Right ventricle myocardium superior (tissue), 1 donor: ENCODE results near the gene FSCB. TPM values are rescaled to one million over a fixed set of nuclear protein-coding genes. Genes with fewer than 3 reads are reported as not detected.
"Not testable (repeated sequence)": the region's sequence is repeated elsewhere in the genome, so short reads cannot be mapped to it uniquely, and the experiment has no call there.

Source experiments
- ATAC-seq: fragments of 200-7000 bp; cut with Tn5 transposase; one replicate; pipeline ENCODE4 v1.9.1; 2020; ENCODE audit warnings: mild to moderate bottlenecking; ENCODE audit not compliant: poor library complexity
- DNase-seq: peaks from one replicate; pipeline ENCODE4 v3.0.0-alpha.2; 2020
- intact Hi-C: fragments of 100-400 bp; cut with DNase I; formaldehyde crosslinking; loops from one replicate; pipeline ENCODE4 v1.11.2; 2022
- long read RNA-seq: library from polyadenylated mRNA; unstranded; transcript quantifications from one replicate; pipeline ENCODE4 v2.0.0, GENCODE V29; 2021
- total RNA-seq: library from RNA; stranded (reverse); fragmentation: NEBNext Ultra II Directional; extraction: Animal tissue kit (Norgen Biotek cat#: 25700); gene quantifications from one replicate; pipeline ENCODE4 v1.2.1, GENCODE V29; 2021
- donor health status: DM: no; HTN: yes; CAD: no; lungs with severe emphysema.

The FSCB gene, protein sequence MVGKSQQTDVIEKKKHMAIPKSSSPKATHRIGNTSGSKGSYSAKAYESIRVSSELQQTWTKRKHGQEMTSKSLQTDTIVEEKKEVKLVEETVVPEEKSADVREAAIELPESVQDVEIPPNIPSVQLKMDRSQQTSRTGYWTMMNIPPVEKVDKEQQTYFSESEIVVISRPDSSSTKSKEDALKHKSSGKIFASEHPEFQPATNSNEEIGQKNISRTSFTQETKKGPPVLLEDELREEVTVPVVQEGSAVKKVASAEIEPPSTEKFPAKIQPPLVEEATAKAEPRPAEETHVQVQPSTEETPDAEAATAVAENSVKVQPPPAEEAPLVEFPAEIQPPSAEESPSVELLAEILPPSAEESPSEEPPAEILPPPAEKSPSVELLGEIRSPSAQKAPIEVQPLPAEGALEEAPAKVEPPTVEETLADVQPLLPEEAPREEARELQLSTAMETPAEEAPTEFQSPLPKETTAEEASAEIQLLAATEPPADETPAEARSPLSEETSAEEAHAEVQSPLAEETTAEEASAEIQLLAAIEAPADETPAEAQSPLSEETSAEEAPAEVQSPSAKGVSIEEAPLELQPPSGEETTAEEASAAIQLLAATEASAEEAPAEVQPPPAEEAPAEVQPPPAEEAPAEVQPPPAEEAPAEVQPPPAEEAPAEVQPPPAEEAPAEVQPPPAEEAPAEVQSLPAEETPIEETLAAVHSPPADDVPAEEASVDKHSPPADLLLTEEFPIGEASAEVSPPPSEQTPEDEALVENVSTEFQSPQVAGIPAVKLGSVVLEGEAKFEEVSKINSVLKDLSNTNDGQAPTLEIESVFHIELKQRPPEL
- not detected for total RNA-seq
- long read RNA-seq: 0 reads

DNA sequence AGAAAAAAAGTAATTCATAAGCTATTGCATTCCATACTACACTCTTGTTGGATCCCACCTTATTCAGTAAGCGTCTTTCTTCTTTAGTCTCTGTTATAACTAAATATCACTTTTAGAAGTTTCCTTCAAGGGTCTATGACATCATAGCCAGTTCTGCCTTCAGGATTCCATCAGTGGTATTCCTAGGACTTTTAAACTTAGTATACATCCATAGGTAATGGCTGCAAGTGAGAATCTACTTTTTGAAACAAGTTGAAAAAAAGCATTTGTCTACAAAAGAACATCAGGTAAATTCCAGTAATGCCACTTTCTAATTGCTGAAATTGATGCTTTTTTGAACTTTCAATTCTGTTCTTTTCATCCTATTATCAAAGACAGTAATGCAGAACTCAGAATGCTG is at the start of gene FSCB:
Gene FSCB, minus strand, starts transcription at position 101 of the 400 bp plus-strand sequence. CDS start 296 bp downstream, outside the sequence.
- no peak for DNase-seq
- intact Hi-C loops: no loop called here
- ATAC-seq: no peak

DNA sequence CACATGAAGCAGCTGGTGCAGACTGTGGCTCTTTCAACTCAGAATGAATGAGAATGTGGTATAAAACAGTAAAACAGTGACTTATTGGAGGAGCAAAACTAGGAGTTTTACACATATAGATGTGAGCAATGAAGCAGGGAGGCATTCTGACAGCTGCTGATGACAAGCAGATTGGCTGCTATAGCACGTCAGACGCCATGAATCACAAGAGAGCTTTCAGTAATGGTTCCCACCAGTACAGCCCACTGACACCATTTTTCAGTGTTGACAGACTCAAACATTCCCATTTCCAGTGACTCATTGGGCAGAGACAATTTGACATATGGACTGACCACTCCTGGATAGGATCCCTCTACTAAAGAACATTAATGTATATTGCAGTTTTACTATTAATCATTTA is 24.6 kb upstream of the FSCB start:
- ATAC-seq (no peak), DNase-seq (no peak)
- intact Hi-C loops: no loop called here

DNA sequence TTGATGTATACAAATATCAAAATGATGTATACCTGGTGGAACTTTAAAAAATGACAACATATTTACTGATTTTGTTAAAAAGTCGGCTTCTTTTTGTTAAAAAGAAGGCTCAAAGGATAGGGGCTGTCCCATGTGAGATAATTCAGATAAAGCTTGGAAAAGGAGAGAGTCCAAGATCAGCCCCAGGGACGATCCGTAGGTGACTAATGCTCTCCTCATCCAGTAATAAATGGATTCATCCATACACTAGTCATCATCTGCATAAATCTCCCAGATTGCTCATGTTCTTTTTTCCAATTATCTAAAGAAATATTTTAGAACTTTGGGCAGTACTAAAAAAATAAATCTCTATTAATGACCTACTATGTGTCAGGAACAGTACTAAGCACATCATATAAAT is 23.4 kb upstream of the FSCB start:
- DNase-seq: no peak
- intact Hi-C loops: no loop called here
- no peak for ATAC-seq

DNA sequence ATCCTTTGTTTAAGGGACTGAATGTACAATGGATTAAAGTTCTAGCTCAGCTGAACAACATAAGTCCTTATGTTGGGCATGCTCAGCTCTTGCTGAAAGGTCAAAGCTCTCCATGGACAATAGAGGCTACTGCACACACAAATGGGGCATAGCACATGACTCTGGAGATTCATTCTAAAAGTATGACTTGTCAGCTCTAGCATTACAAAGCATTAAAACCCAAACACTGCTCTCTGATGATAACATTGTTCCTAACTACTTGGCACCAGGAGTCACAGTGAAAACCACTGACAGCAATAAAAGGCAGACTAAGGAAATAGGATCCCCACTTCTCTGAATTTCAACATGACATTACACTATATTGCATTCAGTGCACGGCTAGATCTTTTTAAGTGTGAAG is 21.9 kb upstream of the FSCB start:
- ATAC-seq (no peak), DNase-seq (no peak)
- intact Hi-C loops: no loop called here

DNA sequence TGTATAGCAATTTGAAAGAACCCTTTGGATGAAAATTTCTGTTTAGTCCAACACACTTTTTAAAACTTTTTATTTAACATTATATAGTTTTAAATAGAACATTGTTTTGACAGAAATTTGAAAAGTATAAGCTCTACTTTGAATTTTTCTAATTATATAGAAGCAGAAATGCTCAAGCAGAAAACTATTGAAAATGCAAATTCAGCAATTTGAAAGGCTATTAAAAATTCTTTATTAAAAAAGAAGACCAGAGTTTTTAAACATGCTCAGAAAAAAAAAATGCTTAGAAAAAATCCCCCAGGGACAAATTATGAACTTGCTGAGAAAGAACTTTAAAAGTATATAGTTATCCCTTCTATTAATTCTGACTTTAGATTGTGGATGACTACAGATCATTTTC is 21.1 kb upstream of the FSCB start:
- ATAC-seq (no peak), DNase-seq (no peak)
- intact Hi-C loops: no loop called here

DNA sequence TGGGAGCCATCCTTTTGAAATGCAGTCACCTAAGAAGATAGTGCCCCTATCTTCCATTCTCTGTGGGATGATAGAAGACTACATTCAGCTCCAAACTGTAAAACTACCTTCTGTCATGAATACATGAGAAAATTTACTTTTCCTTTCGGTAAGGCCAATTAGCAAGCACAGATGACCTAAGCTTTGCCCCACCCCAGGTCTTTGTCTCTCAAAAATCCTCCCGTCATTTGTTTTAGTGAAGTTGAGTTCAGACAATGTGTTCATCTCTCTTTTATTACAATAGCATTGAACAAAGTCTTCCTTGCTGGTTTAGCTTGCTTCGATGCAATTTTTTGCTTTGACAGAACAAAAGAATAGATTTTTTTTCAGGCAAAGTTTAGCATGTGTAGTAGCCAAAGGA is 18.2 kb upstream of the FSCB start:
- DNase-seq (no peak), ATAC-seq (no peak)
- intact Hi-C loops: no loop called here

DNA sequence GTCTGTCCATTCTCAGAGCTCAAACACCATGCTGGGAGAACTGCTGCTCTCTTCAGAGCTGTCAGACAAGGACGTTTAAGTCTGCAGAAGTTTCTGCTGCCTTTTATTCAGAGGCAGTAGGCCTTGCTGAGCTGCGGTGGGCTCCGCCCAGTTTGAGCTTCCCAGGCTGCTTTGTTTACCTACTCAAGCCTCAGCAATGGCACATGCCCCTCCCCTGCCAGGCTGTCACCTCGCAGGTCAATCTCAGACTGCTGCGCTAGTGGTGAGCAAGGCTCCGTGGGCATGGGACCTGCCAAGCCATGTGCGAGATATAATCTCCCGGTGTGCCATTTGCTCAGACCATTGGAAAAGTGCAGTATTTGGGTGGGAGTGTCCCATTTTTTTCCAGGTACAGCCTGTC is 8.6 kb upstream of the FSCB start:
- intact Hi-C loops, DNase-seq, ATAC-seq: not testable (repeated sequence)

DNA sequence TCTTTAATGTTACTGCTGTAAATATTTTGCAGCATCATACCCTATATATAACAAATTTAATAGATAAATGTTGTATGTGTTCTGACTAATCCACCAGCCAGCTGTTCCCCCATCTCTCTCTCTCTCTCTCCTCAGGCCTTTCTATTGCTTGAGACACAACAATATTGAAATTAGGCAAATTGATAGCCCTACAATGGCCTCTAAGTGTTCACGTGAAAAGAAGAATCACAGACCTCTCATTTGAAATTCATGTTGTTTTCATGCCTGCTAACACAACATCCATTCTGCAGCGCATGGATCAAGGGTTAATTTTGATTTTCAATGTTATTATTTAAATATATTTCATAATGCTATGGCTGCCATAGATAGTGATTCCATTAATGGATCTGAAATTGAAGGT is 1.8 kb upstream of the FSCB start:
- no peak for DNase-seq
- intact Hi-C loops: no loop called here
- no peak for ATAC-seq

DNA sequence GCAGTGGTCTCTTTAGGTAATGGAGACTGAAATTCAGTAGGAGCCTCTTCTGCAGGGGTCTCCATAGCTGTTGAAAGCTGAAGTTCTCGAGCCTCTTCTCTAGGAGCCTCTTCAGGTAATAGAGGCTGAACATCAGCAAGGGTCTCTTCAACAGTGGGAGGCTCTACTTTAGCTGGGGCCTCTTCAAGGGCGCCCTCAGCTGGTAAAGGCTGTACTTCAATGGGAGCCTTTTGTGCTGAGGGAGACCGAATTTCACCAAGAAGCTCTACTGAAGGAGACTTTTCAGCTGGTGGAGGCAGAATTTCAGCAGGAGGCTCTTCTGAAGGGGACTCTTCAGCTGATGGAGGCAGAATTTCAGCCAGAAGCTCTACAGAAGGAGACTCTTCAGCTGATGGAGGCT is 1.5 kb downstream of the FSCB start:
- ATAC-seq (no peak), DNase-seq (no peak)
- intact Hi-C loops: no loop called here

DNA sequence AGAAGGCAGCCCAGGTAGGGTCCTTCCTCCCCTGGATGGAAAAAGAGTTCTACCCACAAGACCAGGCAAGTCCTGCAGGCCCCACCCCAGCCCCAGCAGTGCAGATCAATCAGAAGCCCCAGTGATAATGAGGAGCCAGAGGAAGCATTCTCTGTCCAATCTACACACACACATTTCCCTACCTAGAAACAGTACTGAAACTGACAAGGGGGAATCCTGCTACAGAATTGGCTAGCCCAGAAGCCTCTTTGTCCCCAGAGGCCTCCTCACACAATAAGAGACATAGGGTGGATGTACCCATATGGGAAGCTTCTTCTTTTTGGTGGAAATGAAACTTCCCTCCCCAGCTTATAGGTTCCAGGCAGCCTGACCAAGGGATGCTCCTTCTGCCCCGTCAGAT is 9.9 kb downstream of the FSCB start:
- DNase-seq: no peak
- intact Hi-C loops: no loop called here
- no peak for ATAC-seq

DNA sequence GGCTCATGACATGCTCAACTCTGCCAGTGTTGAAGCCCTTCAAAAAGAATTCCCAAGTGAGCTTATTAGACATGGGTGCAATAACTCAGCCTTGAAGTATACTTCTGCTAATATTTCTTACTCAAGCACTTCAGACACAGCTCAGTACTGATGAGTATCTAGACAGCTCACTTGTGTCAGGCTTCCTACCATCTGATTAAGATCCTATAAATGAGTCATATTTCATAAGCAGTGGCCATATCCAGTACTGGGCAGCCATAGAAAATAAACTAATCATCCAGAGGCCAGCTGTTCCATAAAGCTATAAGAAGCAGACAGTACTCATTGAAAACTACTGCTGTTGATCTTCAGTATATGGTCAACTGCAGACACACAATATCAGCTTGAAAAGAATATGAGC is 12.9 kb downstream of the FSCB start:
- ATAC-seq (no peak), DNase-seq (no peak)
- intact Hi-C loops: no loop called here

DNA sequence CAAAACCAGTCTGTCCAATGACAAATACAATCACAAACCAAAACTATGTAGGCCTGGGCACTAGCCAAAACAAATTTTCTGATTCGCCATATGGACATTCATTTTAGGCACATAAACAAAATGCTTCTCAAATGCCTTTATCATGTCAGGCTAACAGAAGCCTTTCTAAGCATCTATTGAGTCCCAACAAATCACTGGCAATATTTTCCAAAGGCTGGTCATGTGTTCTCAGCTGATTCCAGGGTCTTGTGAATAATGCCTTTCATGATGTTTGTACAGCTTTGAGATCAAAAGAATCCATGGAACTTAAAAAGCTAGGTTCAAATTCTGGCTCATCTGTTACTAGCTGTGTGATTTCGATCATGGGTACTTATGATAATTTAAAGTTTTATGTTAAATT is 16.1 kb downstream of the FSCB start:
- intact Hi-C loops: no loop called here
- DNase-seq (no peak), ATAC-seq (no peak)

DNA sequence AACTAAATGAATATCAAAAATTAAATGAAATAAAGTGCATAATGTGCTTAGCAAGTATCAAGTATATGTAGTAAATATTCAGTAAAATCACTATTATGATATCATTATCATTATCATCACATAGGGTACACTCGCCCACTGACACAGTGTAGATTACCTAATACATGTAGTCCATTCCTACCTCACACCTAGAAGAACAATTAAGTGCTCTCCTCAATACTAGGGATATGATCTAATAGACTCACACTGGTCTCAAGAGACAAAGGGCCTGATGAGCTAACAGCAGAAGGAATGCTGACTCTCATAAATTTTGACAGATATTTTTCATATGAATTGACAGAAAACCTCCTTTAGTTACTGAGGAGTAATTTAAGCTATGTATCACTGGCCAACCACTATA is 29.1 kb downstream of the FSCB start:
- DNase-seq (no peak), ATAC-seq (no peak)
- intact Hi-C loops: no loop called here

DNA sequence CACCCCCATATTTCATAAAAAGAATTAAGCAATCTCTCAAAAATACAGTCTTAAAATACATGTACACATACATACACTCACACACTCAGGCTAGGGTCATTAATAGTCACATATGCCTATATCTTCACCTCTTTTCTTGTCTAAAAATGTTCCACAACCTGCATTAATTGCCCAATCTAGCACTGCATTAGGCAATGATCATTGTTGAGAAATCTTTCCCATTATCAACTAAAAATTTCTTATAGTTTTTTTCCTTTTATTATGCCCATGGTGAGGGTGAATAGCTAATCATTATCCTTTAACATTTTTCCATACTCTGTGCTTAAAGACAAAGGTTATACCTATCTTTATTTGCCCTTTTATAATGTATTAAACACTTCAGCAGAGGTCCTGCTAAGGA is 38.3 kb downstream of the FSCB start:
- ATAC-seq: no peak

DNA sequence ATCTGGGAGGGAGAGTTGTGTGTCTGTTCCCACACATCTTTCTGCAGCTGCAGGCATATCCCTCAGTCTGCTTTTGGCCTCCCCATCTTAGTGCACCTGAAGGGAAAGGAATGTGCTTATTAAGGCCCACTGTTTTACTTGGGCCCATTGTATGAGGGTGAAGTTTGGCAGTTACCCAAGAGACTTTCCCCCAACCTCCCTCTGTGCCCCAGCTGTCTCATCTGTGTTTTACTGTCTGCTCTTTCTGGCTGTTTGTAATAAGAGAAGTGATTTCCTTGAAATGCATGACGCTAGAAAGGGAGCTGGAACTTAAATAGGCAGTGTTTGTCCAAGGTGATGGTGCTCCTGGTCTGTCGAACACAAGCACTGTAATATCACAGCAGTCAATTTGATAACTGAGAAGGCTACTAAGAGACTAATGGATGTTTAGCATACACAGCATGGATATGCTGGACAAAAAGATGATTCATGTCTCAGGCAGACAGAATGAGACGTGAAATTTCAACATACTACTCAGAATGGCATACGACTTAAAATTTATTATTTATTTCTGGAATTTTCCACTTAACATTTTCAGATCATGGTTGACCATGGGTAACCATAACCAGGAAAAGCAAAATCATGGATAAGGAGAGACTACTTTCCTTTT is 43.6 kb downstream of the FSCB start:
- intact Hi-C loops: no loop called here
- ATAC-seq: no peak

More for the DNA sequence above, 38.3 kb downstream of the FSCB start:
- no peak for DNase-seq
- intact Hi-C loops: no loop called here

DNA sequence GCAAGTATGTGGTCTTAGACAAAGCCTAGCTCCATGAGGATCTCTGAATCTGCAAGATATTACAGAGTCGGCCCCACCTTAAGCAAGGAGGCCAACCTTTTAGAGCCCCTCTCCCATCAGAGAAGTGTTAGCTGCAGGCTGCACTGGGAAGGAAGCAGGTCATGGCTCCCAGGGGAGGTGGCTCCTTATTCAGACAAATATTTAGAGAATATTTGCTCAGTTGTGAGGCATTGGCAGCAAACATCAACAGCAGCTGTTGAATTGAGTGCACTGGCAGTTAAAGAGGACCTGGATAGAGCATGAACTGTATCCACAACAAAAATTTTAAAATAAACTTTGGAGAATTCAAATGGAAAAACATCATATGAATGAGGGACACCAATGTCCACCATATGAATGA is 44.7 kb downstream of the FSCB start:
- no peak for DNase-seq
- no peak for ATAC-seq
- intact Hi-C loops: no loop called here

More for the DNA sequence above, 43.6 kb downstream of the FSCB start:
- DNase-seq: no peak

DNA sequence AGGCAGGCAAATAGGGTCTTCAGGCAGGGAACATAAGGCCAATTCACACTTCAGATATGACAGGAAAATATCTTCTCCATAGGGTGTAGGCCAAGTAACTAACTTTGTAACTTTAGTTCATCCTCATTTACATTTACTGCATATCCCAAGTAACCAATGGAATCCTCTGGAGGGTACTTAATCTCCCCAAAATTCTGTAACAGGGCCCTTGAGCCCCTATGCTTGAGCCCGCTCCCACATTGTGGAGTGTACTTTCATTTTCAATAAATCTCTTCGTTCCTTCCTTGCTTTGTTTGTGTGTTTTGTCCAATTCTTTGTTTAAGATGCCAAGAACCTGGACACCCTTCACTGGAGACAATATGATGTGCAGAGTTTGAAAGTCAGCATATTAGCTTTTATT is 45.3 kb downstream of the FSCB start:
- no peak for ATAC-seq
- intact Hi-C loops: no loop called here
- no peak for DNase-seq
